ENCODE measurements around the gene DHRS7B.

DNA sequence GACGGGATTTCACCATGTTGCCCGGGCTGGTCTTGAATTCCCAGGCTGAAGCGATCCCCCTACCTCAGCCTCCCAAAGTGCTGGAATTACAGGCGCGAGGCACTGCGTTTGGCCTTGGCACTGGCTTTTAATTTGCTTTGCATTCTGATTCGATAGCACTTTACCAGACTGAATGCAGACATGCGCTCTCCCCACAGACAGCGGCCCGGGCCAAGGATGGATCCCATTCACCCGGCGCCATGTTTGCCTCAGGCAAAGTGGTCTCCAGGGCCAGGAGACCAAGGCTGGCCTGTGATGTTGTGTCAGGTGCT is 41.7 kb downstream of the DHRS7B start:
- no peak for TF ChIP-seq PAX5 (IDR thresholded peaks at IDR 0.05; ENCODE audit: insufficient read depth, low read length, severe bottlenecking)
- no peak for TF ChIP-seq TAF1 (IDR thresholded peaks at IDR 0.05; ENCODE audit: low read depth, low read length)
- no peak for TF ChIP-seq POLR2A (IDR thresholded peaks at IDR 0.05; ENCODE audit: low read depth, low read length)
- no peak for TF ChIP-seq POLR2AphosphoS5 (IDR thresholded peaks at IDR 0.05; ENCODE audit: low read depth, low read length)
- no peak for TF ChIP-seq POU2F2 (IDR thresholded peaks at IDR 0.05; ENCODE audit: low read depth, low read length)
